Omental fat pad (tissue), 4 donors: Measurements from ENCODE around the gene USF2. TPM values are rescaled to one million over a fixed set of nuclear protein-coding genes. Genes with fewer than 3 reads are reported as not detected.

Source experiments
- ATAC-seq: fragments of 150-250 bp; one replicate; pipeline ENCODE4 v1.9.1; 2016; ENCODE audit warnings: mild to moderate bottlenecking, moderate library complexity; ENCODE audit not compliant: low FRiP score
- DNase-seq: peaks from one replicate; pipeline ENCODE4 v3.0.0-alpha.2; 2019; ENCODE audit warnings: low spot score
- CTCF ChIP-seq, 3 donors: fragments of 450-650 bp; IDR thresholded peaks; one replicate each; pipeline ENCODE4 v1.5.1; 2016 to 2017; ENCODE audit warnings: antibody characterized with exemption in 3 of 3, mild to moderate bottlenecking in 3 of 3, moderate library complexity in 2 of 3
- total RNA-seq, 4 donors: library from RNA; depleted of rRNA; stranded (reverse); fragments of >200 nt; gene quantifications; one replicate each; pipeline ENCODE4 v1.1.0, GENCODE V29; 2016

Gene USF2
- total RNA-seq, 4 donors from 2014 or later: 67.0 to 106 (median 92.0) TPM

- ATAC-seq (no peak), DNase-seq (no peak)
- no peak for TF ChIP-seq CTCF (IDR thresholded peaks at IDR 0.05)
Measured at GRCh38 chr19:35262101-35262761, 6.5 kb upstream of the USF2 start.

GRCh38 chr19:35264268-35265125 lies 4.3 kb upstream of the USF2 start:
- no peak for TF ChIP-seq CTCF (IDR thresholded peaks at IDR 0.05)
- DNase-seq (no peak), ATAC-seq (no peak)

GRCh38 chr19:35265126-35265899 lies 3.4 kb upstream of the USF2 start:
- ATAC-seq: no peak
- TF ChIP-seq CTCF (IDR thresholded peaks at IDR 0.05): no peak
- DNase-seq: no peak

- ATAC-seq (no peak), DNase-seq (no peak)
- no peak for TF ChIP-seq CTCF (IDR thresholded peaks at IDR 0.05)
Measured at GRCh38 chr19:35265900-35266519, 2.8 kb upstream of the USF2 start.

GRCh38 chr19:35266520-35267352 lies 2.0 kb upstream of the USF2 start:
- ATAC-seq: no peak
- no peak for TF ChIP-seq CTCF (IDR thresholded peaks at IDR 0.05)
- no peak for DNase-seq

GRCh38 chr19:35267353-35267817 lies 1.4 kb upstream of the USF2 start:
- DNase-seq: no peak
- no peak for ATAC-seq
- no peak for TF ChIP-seq CTCF (IDR thresholded peaks at IDR 0.05)
